GM18867 (cell line): ENCODE data around the gene KLHL10.

Experiments used
- ATAC-seq: cut with Tn5 transposase; IDR thresholded peaks from one replicate; pipeline ENCODE4 v1.9.1; 2021; ENCODE audit warnings: mild to moderate bottlenecking, moderate library complexity; ENCODE audit not compliant: unreplicated experiment

Gene KLHL10

DNA sequence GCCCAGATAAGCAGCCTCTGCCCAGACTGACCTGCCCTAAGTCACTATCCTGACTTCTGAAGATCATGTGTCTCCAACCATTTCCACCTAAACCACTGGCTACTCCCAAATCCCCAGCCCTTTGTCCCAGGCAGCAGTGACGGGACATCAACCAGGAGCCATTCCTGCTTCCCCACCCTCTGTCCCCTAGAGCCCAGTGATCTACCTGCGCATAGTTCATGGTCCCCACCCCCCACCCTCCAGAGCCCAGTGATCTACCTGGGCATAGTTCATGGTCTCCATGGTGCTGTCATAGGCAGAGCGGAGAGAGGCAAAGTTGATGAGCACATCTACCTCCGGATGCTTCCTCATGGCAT is 54.4 kb downstream of the KLHL10 start:
- no peak for ATAC-seq

DNA sequence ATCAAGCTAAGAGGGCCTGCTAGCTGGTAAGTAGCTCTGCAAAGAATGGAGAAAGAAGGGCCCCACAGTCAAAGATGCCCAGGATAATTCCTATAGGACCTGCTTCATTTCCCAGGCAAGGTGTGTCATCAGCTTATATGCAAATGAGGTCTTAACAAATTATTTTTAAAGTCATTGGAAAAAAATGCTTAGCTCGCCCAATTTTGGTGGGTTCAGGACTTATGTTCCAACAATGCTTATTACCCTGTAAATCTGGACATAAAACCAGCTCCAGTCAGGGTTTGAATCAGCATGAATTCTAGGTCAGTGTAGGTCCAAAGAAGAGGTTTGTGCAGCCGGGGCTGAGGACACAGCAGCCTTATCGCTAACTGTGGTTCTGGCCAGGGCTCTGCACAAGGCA is 55.8 kb downstream of the KLHL10 start:
- ATAC-seq: no peak

DNA sequence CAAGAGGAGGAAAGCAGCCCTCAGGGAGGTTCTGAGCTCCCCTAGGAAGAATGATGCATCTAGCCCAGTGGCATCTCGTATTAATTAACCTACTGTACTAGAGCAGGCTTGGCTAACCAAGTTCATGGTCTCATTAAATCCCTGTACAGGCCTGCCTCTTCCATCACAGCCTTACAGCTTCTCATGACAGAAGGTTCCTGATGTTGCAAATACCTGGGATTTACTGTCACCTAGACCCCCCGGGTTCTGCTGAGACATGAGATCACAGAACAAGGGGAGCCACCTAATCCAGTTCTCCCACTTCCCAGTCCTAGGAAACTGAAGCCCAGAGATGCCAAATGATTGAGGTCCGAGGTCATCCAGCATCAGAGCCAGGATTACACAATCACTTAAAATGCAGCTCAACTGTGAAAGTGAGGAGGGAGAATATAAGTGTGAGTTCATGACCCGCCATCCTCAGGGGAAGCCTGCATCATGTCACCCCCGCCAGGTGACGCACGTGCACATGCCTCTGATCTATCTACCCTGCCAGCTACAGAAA is 57.2 kb downstream of the KLHL10 start:
- no peak for ATAC-seq

DNA sequence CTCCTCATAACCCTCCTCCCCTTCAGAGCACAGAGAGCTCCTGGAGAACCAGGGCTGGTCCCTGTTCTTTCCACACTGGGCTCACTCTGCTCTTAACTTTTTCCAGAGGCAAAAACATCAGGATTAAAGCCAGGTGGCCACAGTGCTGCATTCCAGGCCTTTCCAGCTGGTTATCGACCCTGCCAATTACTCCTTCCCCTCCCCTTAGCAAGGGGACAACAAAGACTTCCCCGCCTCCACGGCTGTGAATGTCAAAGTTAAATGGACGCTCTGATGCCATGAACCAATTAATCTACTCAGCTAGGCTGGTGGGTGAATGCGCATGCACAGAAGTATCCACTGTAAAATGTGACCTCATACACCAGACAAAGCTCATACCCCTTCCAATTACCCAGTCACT is 58.0 kb downstream of the KLHL10 start:
- ATAC-seq: no peak

DNA sequence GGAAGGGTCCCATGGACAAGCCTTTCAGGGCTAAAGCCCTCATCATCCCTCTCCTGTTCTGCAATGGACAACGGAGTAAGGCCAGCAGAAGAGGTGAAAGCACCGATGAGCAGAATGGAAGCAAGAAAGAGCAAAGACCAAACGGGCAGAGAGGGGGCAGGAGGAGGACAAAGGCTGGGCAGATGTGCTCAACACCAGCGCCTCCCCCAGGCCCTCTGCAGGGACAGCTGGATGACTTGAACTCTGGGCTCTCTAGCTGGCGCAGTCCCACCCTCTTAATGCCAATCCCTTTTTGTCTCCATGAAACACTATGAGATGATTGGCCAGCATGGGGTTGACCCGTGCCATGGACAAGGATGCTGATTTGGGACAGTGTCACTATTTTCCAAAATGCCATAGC is 59.1 kb downstream of the KLHL10 start:
- ATAC-seq: no peak
